Left ventricle myocardium superior (tissue), 1 donor: ENCODE data around the gene OBSCN. TPM values are rescaled to one million over a fixed set of nuclear protein-coding genes. Genes with fewer than 3 reads are reported as not detected.

Experiments used
- ATAC-seq: fragments of 200-7000 bp; cut with Tn5 transposase; one replicate; pipeline ENCODE4 v1.9.1; 2020; ENCODE audit warnings: mild to moderate bottlenecking, moderate library complexity
- DNase-seq: peaks from one replicate; pipeline ENCODE4 v3.0.0-alpha.2; 2020
- intact Hi-C: fragments of 100-400 bp; cut with micrococcal nuclease; formaldehyde crosslinking; loops from one replicate; pipeline ENCODE4 v1.11.0; 2022
- total RNA-seq: library from RNA; stranded (reverse); fragmentation: NEBNext Ultra II Directional; extraction: Animal tissue kit (Norgen Biotek cat#: 25700); gene quantifications from one replicate; pipeline ENCODE4 v1.2.1, GENCODE V29; 2021
- donor health status: DM: no; HTN: yes; CAD: no; lungs with severe emphysema.

The OBSCN gene
- total RNA-seq, 1 donor from 2014 or later = 316 TPM

- ATAC-seq = no peak
- DNase-seq = peak; percentile 24
- intact Hi-C loops = no loop called here
Observed at GRCh38 chr1:228280106-228280901, 72.5 kb downstream of the OBSCN start.

- ATAC-seq = no peak
- intact Hi-C loops = no loop called here
- DNase-seq = peak; percentile 23
Observed at GRCh38 chr1:228280961-228281591, 73.2 kb downstream of the OBSCN start.

GRCh38 chr1:228281631-228282328, 73.9 kb downstream of the OBSCN start:
- DNase-seq (peak; percentile 22), ATAC-seq (no peak)
- intact Hi-C loops = no loop called here

GRCh38 chr1:228282329-228283042, 74.6 kb downstream of the OBSCN start:
- intact Hi-C loops = no loop called here
- ATAC-seq (peak; percentile 19), DNase-seq (peak; percentile 37)

GRCh38 chr1:228283043-228283371, 75.2 kb downstream of the OBSCN start:
- ATAC-seq (no peak), DNase-seq (peak; percentile 29)
- intact Hi-C loops = no loop called here

GRCh38 chr1:228283476-228284147, 75.8 kb downstream of the OBSCN start:
- ATAC-seq = no peak
- peak; percentile 24 for DNase-seq
- intact Hi-C loops = no loop called here

GRCh38 chr1:228284148-228284495, 76.3 kb downstream of the OBSCN start:
- peak; percentile 25 for DNase-seq
- intact Hi-C loops = no loop called here
- no peak for ATAC-seq

- no peak for ATAC-seq
- intact Hi-C loops = no loop called here
- DNase-seq = no peak
Observed at GRCh38 chr1:228284521-228284920, 76.7 kb downstream of the OBSCN start.

GRCh38 chr1:228285661-228286504, 78.0 kb downstream of the OBSCN start:
- intact Hi-C loops = no loop called here
- ATAC-seq (no peak), DNase-seq (peak; percentile 28)

GRCh38 chr1:228286505-228287417, 78.9 kb downstream of the OBSCN start:
- peak; percentile 25 for DNase-seq
- ATAC-seq = no peak

GRCh38 chr1:228287541-228288425, 79.9 kb downstream of the OBSCN start:
- no peak for ATAC-seq
- peak; percentile 19 for DNase-seq
- intact Hi-C loops = no loop called here

More at GRCh38 chr1:228286505-228287417, 78.9 kb downstream of the OBSCN start:
- intact Hi-C loops = no loop called here

- intact Hi-C loops = no loop called here
- no peak for DNase-seq
- ATAC-seq = no peak
Observed at GRCh38 chr1:228288536-228289238, 80.8 kb downstream of the OBSCN start.

GRCh38 chr1:228289239-228289849, 81.5 kb downstream of the OBSCN start:
- intact Hi-C loops = no loop called here
- peak; percentile 22 for DNase-seq
- no peak for ATAC-seq

GRCh38 chr1:228289996-228290881, 82.4 kb downstream of the OBSCN start:
- peak; percentile 21 for DNase-seq
- ATAC-seq = no peak
- intact Hi-C loops = no loop called here
